ENCODE measurements around the gene ZSCAN1. TPM values are rescaled to one million over a fixed set of nuclear protein-coding genes. Genes with fewer than 3 reads are reported as not detected.

ZSCAN1 gene
- total RNA-seq, 1 donor from 2014 or later, result 7.7 TPM

GRCh38 chr19:58067240-58067912 is 33.6 kb downstream of the ZSCAN1 start:
- Mint-ChIP-seq H3K4me1 (ENCODE audit: low read depth, unreplicated experiment) (no peaks in the 10 kb centered on the region), H3K9me3 (ENCODE audit: unreplicated experiment) (peaks cover 39% of the 10 kb centered on the region), H3K27me3 (ENCODE audit: unreplicated experiment) (peaks cover 16% of the 10 kb centered on the region), H3K36me3 (ENCODE audit: unreplicated experiment) (peaks cover 76% of the 10 kb centered on the region), H3K27ac (ENCODE audit: unreplicated experiment) (no peak overlapping the region), H3K4me3 (ENCODE audit: unreplicated experiment) (no peak overlapping the region)
- DNase-seq, result no peak
- TF ChIP-seq CTCF (IDR thresholded peaks at IDR 0.05; ENCODE audit: partially characterized antibody, unreplicated experiment), result no peak

GRCh38 chr19:58079792-58080191 is 46.0 kb downstream of the ZSCAN1 start:
- no peaks in the 10 kb centered on the region for H3K4me1 Mint-ChIP-seq (ENCODE audit: low read depth, unreplicated experiment)
- peaks cover 8% of the 10 kb centered on the region for H3K27me3 Mint-ChIP-seq (ENCODE audit: unreplicated experiment)
- no peak for TF ChIP-seq CTCF (IDR thresholded peaks at IDR 0.05; ENCODE audit: partially characterized antibody, unreplicated experiment)
- no peak overlapping the region for H3K27ac Mint-ChIP-seq (ENCODE audit: unreplicated experiment)
- no peak for DNase-seq
- no peak overlapping the region for H3K4me3 Mint-ChIP-seq (ENCODE audit: unreplicated experiment)
- H3K9me3 Mint-ChIP-seq (ENCODE audit: unreplicated experiment), result peaks cover 20% of the 10 kb centered on the region
- H3K36me3 Mint-ChIP-seq (ENCODE audit: unreplicated experiment), result peaks cover 33% of the 10 kb centered on the region

GRCh38 chr19:58083021-58083420 is 49.2 kb downstream of the ZSCAN1 start:
- Mint-ChIP-seq H3K27me3 (ENCODE audit: unreplicated experiment) (peaks cover 9% of the 10 kb centered on the region), H3K4me1 (ENCODE audit: low read depth, unreplicated experiment) (no peaks in the 10 kb centered on the region), H3K36me3 (ENCODE audit: unreplicated experiment) (peaks cover 24% of the 10 kb centered on the region), H3K27ac (ENCODE audit: unreplicated experiment) (no peak overlapping the region), H3K9me3 (ENCODE audit: unreplicated experiment) (peaks cover 18% of the 10 kb centered on the region), H3K4me3 (ENCODE audit: unreplicated experiment) (no peak overlapping the region)
- DNase-seq, result no peak
- TF ChIP-seq CTCF (IDR thresholded peaks at IDR 0.05; ENCODE audit: partially characterized antibody, unreplicated experiment), result no peak

GRCh38 chr19:58084596-58085347 is 50.9 kb downstream of the ZSCAN1 start:
- DNase-seq, result no peak
- no peak for TF ChIP-seq CTCF (IDR thresholded peaks at IDR 0.05; ENCODE audit: partially characterized antibody, unreplicated experiment)
- no peaks in the 10 kb centered on the region for H3K4me1 Mint-ChIP-seq (ENCODE audit: low read depth, unreplicated experiment)
- H3K27ac Mint-ChIP-seq (ENCODE audit: unreplicated experiment), result no peak overlapping the region
- peaks cover 24% of the 10 kb centered on the region for H3K36me3 Mint-ChIP-seq (ENCODE audit: unreplicated experiment)
- peaks cover 10% of the 10 kb centered on the region for H3K27me3 Mint-ChIP-seq (ENCODE audit: unreplicated experiment)
- peaks cover 18% of the 10 kb centered on the region for H3K9me3 Mint-ChIP-seq (ENCODE audit: unreplicated experiment)
- no peak overlapping the region for H3K4me3 Mint-ChIP-seq (ENCODE audit: unreplicated experiment)

GRCh38 chr19:58085348-58085875 is 51.6 kb downstream of the ZSCAN1 start:
- Mint-ChIP-seq H3K27me3 (ENCODE audit: unreplicated experiment) (peaks cover 10% of the 10 kb centered on the region), H3K36me3 (ENCODE audit: unreplicated experiment) (peaks cover 20% of the 10 kb centered on the region), H3K27ac (ENCODE audit: unreplicated experiment) (no peak overlapping the region), H3K4me1 (ENCODE audit: low read depth, unreplicated experiment) (no peaks in the 10 kb centered on the region), H3K4me3 (ENCODE audit: unreplicated experiment) (no peak overlapping the region), H3K9me3 (ENCODE audit: unreplicated experiment) (peaks cover 18% of the 10 kb centered on the region)
- no peak for DNase-seq
- no peak for TF ChIP-seq CTCF (IDR thresholded peaks at IDR 0.05; ENCODE audit: partially characterized antibody, unreplicated experiment)
